GM12892 (cell line): Measurements from ENCODE around the gene LGALS9.

Experiments used
- POLR2A ChIP-seq: IDR thresholded peaks from 2 replicates; pipeline ENCODE4 v1.6.1; 2011; ENCODE audit warnings: low read depth, low read length, control low read depth
- TAF1 ChIP-seq: IDR thresholded peaks from 2 replicates; pipeline ENCODE4 v1.6.1; 2011; ENCODE audit warnings: low read depth, mild to moderate bottlenecking, control low read depth, low read length, borderline replicate concordance

DNA sequence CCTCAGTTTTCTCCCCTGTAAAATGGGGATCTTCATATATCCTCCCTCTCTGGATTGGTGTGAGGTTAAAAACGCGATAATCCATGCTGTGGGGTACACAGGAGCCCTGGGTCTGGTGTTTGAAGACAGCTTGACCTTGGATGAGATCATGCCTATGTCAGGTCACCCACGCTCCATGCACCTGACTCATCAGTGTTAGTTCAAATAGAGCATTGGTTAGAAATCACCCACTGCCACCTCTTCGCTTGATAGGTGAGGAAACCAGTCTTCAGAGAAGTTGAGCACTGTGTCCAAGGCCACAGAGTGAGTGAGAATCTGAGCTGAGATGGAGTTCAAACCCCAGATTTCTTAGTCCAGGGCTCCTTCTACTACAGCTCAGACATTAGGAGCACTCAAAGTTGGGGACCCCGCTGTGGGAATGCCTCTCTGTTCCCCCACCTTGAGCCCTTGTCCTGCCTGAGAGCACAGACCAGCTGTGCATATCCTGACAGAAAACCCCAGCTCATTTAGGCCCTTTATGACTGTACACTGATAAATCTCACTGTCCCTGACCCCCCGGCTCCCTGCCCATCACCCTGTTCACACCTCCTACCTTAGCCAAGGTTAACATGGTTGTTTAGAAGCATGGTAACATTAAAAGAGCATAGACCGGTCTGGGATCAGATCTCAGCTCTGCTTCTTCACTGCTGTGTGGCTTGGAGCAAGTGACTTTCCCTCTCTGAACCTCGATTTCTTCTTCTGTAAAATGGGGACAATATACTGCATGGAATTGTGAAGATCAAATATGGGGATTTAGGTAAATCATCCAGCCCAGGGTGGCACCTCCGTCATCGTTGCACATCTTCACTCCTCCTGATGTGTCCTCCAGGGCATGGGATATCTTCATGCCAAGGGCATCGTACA is 22.4 kb upstream of the LGALS9 start:
- TF ChIP-seq POLR2A (no peak), TAF1 (no peak)
